ENCODE data around the gene DHCR7. TPM values are rescaled to one million over a fixed set of nuclear protein-coding genes. Genes with fewer than 3 reads are reported as not detected.

Gene DHCR7
- total RNA-seq, 4 donors from 2014 or later = 7.1 to 24.1 (median 17.8) TPM

GRCh38 chr11:71395774-71396173 lies 52.4 kb downstream of the DHCR7 start:
- no peak overlapping the region for H3K4me3 ChIP-seq
- no peak overlapping the region for H3K27ac ChIP-seq
- intact Hi-C loops (cut with DNase I; ENCODE audit: low total_unique reads) = no loop called here
- H3K9me3 ChIP-seq = no peaks in the 10 kb centered on the region
- H3K36me3 ChIP-seq = no peaks in the 10 kb centered on the region
- DNase-seq = no peak
- no peaks in the 10 kb centered on the region for H3K4me1 ChIP-seq
- H3K27me3 ChIP-seq = no peaks in the 10 kb centered on the region
- TF ChIP-seq CTCF (IDR thresholded peaks at IDR 0.05) (no peak), POLR2A (IDR thresholded peaks at IDR 0.05) (no peak)

GRCh38 chr11:71395263-71395560 lies 53.0 kb downstream of the DHCR7 start:
- no peak for TF ChIP-seq CTCF (IDR thresholded peaks at IDR 0.05)
- no peak for TF ChIP-seq POLR2A (IDR thresholded peaks at IDR 0.05)
- Histone ChIP-seq H3K36me3 (no peaks in the 10 kb centered on the region), H3K27ac (no peak overlapping the region), H3K4me3 (no peak overlapping the region), H3K27me3 (no peaks in the 10 kb centered on the region), H3K9me3 (no peaks in the 10 kb centered on the region), H3K4me1 (no peaks in the 10 kb centered on the region)
- intact Hi-C loops (cut with DNase I; ENCODE audit: low total_unique reads) = no loop called here
- DNase-seq = no peak

- H3K27ac ChIP-seq = no peak overlapping the region
- no peaks in the 10 kb centered on the region for H3K36me3 ChIP-seq
- intact Hi-C loops (cut with DNase I; ENCODE audit: low total_unique reads) = no loop called here
- no peak for DNase-seq
- H3K4me1 ChIP-seq = no peaks in the 10 kb centered on the region
- no peak for TF ChIP-seq POLR2A (IDR thresholded peaks at IDR 0.05)
- no peak for TF ChIP-seq CTCF (IDR thresholded peaks at IDR 0.05)
- H3K4me3 ChIP-seq = no peak overlapping the region
- H3K27me3 ChIP-seq = no peaks in the 10 kb centered on the region
- no peaks in the 10 kb centered on the region for H3K9me3 ChIP-seq
These were observed 54.9 kb downstream of the DHCR7 start for GRCh38 chr11:71393283-71393682.

- H3K4me1 ChIP-seq = no peaks in the 10 kb centered on the region
- TF ChIP-seq POLR2A (IDR thresholded peaks at IDR 0.05) = no peak
- no peak for TF ChIP-seq CTCF (IDR thresholded peaks at IDR 0.05)
- intact Hi-C loops (cut with DNase I; ENCODE audit: low total_unique reads) = no loop called here
- H3K27me3 ChIP-seq = no peaks in the 10 kb centered on the region
- DNase-seq = no peak
- H3K9me3 ChIP-seq = no peaks in the 10 kb centered on the region
- no peak overlapping the region for H3K4me3 ChIP-seq
- H3K27ac ChIP-seq = no peak overlapping the region
- H3K36me3 ChIP-seq = no peaks in the 10 kb centered on the region
These were observed 56.4 kb downstream of the DHCR7 start for GRCh38 chr11:71391796-71392195.

GRCh38 chr11:71391352-71391751 lies 56.8 kb downstream of the DHCR7 start:
- intact Hi-C loops (cut with DNase I; ENCODE audit: low total_unique reads) = no loop called here
- H3K27me3 ChIP-seq = no peaks in the 10 kb centered on the region
- no peak for DNase-seq
- no peak overlapping the region for H3K27ac ChIP-seq
- TF ChIP-seq CTCF (IDR thresholded peaks at IDR 0.05) (no peak), POLR2A (IDR thresholded peaks at IDR 0.05) (no peak)
- no peak overlapping the region for H3K4me3 ChIP-seq
- no peaks in the 10 kb centered on the region for H3K4me1 ChIP-seq
- H3K36me3 ChIP-seq = no peaks in the 10 kb centered on the region
- H3K9me3 ChIP-seq = no peaks in the 10 kb centered on the region

Measured in uterus (tissue), 4 donors.